Memory B cell (primary cell): Measurements from ENCODE around the gene STARD13.

Source experiments
- ATAC-seq: fragments of 150-1000 bp; cut with Tn5 transposase; 2 replicates; pipeline ENCODE4 v1.10.0; 2021; ENCODE audit warnings: low read depth, mild to moderate bottlenecking, moderate library complexity
- DNase-seq, 2 donors: peaks; one replicate each; pipeline ENCODE4 v3.0.0; 2022; ENCODE audit warnings: low spot score in 2 of 2
- H3K27ac Mint-ChIP-seq: one replicate; pipeline ENCODE4 v1.8.0; 2022; ENCODE audit warnings: mild to moderate bottlenecking, moderate library complexity, mixed read lengths
- H3K27me3 Mint-ChIP-seq: one replicate; pipeline ENCODE4 v1.8.0; 2022; ENCODE audit warnings: mixed read lengths
- H3K36me3 Mint-ChIP-seq: one replicate; pipeline ENCODE4 v1.8.0; 2022; ENCODE audit warnings: mild to moderate bottlenecking, mixed read lengths
- H3K4me1 Mint-ChIP-seq: one replicate; pipeline ENCODE4 v1.8.0; 2022; ENCODE audit warnings: mixed read lengths
- H3K4me3 Mint-ChIP-seq: one replicate; pipeline ENCODE4 v1.8.0; 2022; ENCODE audit warnings: mild to moderate bottlenecking, moderate library complexity, mixed read lengths
- H3K9me3 Mint-ChIP-seq: one replicate; pipeline ENCODE4 v1.8.0; 2022; ENCODE audit warnings: mixed read lengths

The STARD13 gene

DNA sequence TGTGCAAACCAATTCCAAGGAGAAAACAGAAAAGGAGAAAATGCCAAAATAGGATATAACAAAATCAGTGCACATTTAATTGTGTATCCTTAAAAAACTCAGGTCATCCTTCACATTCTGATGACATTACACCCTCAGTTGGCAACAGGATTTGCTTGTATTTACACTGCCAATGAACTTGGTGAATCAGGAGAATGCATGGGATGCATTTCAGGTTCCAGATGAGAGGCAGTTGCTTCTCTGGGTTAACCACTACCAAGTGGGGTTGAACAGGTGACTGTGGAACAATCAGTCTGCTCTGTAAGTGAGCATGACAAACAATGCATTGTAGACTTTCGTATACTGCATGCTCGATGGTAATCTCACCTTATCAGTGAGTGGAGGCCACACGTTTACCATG is 79.1 kb downstream of the STARD13 start:
- DNase-seq: no peak
- Mint-ChIP-seq H3K36me3 (no peaks in the 10 kb centered on the region), H3K27ac (no peak overlapping the region), H3K9me3 (peaks cover 1% of the 10 kb centered on the region), H3K4me3 (no peak overlapping the region), H3K4me1 (peaks cover 10% of the 10 kb centered on the region), H3K27me3 (peaks cover 20% of the 10 kb centered on the region)
- no peak for ATAC-seq

DNA sequence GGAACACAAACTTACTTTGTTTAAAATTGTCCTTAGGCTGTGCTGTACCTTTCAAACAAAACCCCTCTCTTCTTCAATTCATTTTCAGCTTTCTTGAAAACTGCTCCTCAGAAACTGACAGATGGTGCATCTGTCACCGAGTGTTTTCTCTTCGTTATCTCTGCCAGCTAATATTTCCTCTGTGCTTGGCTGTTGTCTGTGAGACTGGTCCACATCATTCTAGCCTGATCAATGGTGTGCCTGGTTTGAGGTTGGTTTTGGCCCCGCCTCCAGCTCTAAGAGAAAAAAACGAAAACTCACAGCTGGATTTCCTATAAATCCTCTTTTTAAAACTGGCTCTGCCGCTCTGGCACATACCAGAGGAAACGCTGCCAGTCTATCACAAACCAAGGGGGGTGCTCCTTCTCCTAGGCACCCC is 79.7 kb downstream of the STARD13 start:
- ATAC-seq (no peak), DNase-seq (no peak)
- Mint-ChIP-seq H3K4me3 (no peak overlapping the region), H3K27me3 (peaks cover 20% of the 10 kb centered on the region), H3K4me1 (peaks cover 10% of the 10 kb centered on the region), H3K9me3 (peaks cover 1% of the 10 kb centered on the region), H3K27ac (no peak overlapping the region), H3K36me3 (no peaks in the 10 kb centered on the region)

DNA sequence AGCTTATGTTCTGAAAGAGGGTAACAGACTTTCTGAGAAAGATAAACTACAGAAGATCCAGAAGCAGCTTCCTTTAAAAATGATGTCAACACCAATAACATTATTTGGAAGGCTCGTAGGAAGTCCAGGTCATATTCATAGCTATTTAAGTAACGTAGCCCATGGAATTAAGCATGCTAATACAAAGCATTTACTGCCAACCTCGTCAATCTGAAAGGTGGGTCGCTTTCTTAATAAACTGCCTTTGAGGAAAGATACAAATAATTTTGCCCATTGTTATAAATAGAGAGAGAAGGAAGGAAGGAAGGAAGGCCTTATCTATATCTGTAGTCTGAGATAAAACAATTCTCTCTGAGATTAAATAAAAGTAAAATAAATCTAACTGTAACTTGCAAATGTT is 80.3 kb downstream of the STARD13 start:
- H3K9me3 Mint-ChIP-seq: peaks cover 1% of the 10 kb centered on the region
- H3K27ac Mint-ChIP-seq: no peak overlapping the region
- ATAC-seq (no peak), DNase-seq (no peak)
- H3K4me1 Mint-ChIP-seq: peaks cover 10% of the 10 kb centered on the region
- no peaks in the 10 kb centered on the region for H3K36me3 Mint-ChIP-seq
- H3K4me3 Mint-ChIP-seq: no peak overlapping the region
- peaks cover 20% of the 10 kb centered on the region for H3K27me3 Mint-ChIP-seq

DNA sequence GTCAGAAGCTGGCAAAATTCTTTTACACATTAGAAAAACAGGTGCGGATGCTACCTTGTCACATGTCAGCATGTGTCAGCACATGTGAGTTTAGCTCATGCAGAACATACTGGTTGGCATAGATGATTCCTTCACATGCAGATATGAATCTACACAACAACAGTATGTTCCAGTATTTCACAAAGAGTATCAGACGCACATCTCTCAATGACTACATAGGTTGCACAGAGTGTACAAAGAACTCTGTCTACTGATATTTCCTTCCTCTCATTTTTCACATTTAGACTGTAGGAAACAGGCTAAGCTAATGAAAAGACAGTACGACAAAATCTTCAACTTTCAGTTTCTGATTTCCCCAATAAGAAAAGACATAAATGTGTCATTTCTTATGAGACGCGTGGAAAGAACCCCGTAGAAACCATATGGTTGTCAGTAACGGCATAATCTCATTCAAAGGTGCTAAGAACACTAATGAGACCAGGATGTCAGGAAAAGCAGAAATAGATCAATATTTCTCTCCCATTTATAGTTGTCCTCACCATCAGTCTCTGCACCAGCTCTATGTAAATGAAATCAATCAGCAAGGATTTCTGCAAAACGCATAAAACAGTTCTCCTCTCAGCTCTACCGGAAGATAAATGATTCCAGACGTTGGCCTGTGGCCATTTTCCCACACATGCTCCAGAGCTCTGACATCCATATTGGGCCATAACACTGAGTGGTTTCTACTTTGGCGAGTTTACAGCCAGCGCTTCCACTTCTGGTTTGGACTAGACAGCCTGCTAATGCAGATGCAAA is 81.2 kb downstream of the STARD13 start:
- Mint-ChIP-seq H3K9me3 (peaks cover 1% of the 10 kb centered on the region), H3K27ac (no peak overlapping the region), H3K36me3 (no peaks in the 10 kb centered on the region), H3K27me3 (peaks cover 19% of the 10 kb centered on the region), H3K4me3 (no peak overlapping the region), H3K4me1 (peaks cover 10% of the 10 kb centered on the region)
- no peak for DNase-seq
- no peak for ATAC-seq

DNA sequence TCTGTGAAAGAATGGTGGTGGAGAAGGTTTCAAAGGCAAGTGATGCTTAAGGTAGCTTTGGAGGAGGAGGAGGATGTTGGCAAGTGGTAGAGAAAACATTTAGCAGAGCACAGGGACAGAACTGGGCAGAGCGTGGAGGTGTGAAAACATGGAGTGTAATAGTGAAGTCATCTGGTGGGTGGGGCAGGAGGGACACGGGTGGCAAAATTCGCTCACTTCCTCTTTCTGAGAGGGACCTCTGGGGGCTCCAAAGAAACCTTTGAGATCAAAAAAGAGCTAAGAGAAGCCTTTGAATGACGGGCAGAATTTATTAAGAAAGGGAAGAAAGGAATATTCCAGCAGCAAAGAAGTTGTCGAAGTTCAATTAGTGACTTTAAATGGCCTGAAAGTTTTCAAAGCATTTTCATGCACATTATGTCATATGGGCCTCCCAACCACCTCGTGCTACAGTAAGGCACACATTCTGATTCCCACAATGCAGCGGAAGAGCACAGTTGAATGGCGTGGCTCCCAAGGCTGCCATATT is 82.8 kb downstream of the STARD13 start:
- Mint-ChIP-seq H3K27me3 (peaks cover 15% of the 10 kb centered on the region), H3K4me3 (no peak overlapping the region), H3K4me1 (peaks cover 10% of the 10 kb centered on the region)

DNA sequence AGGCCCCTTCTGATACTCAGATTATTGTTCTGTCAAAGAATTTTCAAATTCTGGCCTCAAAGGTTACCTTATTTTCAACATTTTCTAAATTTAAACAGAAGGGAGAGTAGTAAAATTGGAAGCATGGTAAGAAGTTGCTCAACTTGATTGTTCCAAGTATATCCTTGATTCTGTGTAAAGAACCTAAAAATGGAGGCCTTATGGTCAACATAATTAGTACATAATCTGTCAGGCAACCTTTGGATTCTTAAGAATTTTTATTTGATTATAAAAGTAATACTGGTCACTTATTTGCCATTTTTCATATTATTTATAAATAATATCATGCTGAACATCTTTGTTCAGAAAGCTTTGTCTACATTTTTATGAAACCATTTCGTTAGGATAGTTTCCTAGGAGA is 83.9 kb downstream of the STARD13 start:
- no peak for ATAC-seq
- DNase-seq: no peak
- H3K36me3 Mint-ChIP-seq: no peaks in the 10 kb centered on the region
- no peak overlapping the region for H3K27ac Mint-ChIP-seq
- no peak overlapping the region for H3K4me3 Mint-ChIP-seq
- peaks cover 14% of the 10 kb centered on the region for H3K27me3 Mint-ChIP-seq
- H3K4me1 Mint-ChIP-seq: peaks cover 10% of the 10 kb centered on the region
- H3K9me3 Mint-ChIP-seq: peaks cover 1% of the 10 kb centered on the region

More for the DNA sequence above, 82.8 kb downstream of the STARD13 start:
- peaks cover 1% of the 10 kb centered on the region for H3K9me3 Mint-ChIP-seq
- DNase-seq (no peak), ATAC-seq (peak; percentile 64)
- H3K36me3 Mint-ChIP-seq: no peaks in the 10 kb centered on the region
- no peak overlapping the region for H3K27ac Mint-ChIP-seq

DNA sequence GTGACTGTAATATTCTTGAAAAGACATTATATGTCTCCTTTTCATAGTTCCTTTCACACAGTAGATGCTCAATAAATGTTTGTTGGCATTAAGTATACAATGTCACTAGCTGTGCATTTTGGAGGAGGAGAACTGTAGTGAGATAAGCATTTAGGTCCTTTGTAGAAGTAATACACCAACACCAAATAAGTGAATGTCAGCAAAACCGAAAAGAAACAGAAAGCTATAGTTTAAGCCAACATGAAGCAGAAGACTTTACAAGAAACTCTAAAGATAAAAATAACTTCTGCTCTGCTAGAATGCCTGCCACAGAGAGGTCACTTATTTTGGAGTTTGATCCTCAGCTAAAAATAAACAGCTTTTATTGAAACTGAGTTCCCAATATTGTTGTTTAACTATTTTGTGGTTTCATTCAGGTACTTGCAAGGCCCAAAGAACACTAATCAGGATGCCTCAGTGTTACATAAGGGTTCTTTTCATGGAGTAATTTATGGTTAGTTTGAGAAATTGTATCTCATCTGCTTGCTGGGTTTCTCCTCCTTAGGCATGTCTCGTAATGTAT is 86.2 kb downstream of the STARD13 start:
- H3K4me1 Mint-ChIP-seq: peaks cover 15% of the 10 kb centered on the region
- H3K27me3 Mint-ChIP-seq: peaks cover 14% of the 10 kb centered on the region
- no peaks in the 10 kb centered on the region for H3K36me3 Mint-ChIP-seq

DNA sequence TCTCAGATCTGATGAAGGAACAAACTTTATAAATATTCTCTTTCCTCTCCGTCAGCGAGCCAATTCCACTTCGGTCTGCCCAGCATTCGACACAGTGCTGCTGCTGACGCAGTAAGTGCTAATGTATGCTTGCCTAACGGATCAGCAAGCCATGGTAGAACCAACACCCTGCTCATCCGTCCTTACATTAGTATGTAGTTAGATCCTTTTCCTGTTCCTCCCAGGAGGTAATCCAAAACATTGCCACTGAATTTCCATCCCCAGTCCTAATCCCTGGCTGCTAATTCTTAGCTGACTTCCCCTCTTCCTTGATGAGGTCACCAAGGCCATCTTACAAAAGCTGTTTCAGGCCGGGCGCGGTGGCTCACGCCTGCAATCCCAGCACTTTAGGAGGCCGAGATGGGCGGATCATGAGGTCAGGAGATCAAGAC is 88.0 kb downstream of the STARD13 start:
- H3K4me1 Mint-ChIP-seq: peaks cover 10% of the 10 kb centered on the region
- DNase-seq (no peak), ATAC-seq (no peak)
- H3K4me3 Mint-ChIP-seq: no peak overlapping the region
- peaks cover 1% of the 10 kb centered on the region for H3K9me3 Mint-ChIP-seq
- no peaks in the 10 kb centered on the region for H3K36me3 Mint-ChIP-seq
- no peak overlapping the region for H3K27ac Mint-ChIP-seq
- peaks cover 12% of the 10 kb centered on the region for H3K27me3 Mint-ChIP-seq

More for the DNA sequence above, 86.2 kb downstream of the STARD13 start:
- no peak overlapping the region for H3K4me3 Mint-ChIP-seq
- no peak for DNase-seq
- H3K27ac Mint-ChIP-seq: no peak overlapping the region
- no peak for ATAC-seq
- peaks cover 1% of the 10 kb centered on the region for H3K9me3 Mint-ChIP-seq

DNA sequence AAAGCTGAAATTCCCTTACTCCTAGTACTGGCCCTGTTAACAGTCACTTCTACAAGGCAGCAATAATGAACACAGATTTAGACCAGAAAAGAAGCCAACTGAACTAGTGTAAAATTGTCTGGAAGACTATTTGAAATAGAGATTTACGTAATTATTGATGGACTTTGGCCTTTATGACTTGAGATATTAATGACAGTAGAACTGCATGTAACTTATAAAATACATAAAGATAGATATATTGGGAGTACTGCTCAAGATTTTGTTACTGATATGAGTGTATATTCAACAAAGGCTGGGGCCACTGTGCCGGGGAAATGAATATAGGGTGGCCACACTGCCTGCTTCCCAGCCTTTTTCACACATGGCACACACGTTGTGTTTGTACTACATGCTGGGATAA is 88.8 kb downstream of the STARD13 start:
- Mint-ChIP-seq H3K9me3 (no peaks in the 10 kb centered on the region), H3K27me3 (peaks cover 9% of the 10 kb centered on the region), H3K4me3 (no peak overlapping the region), H3K36me3 (no peaks in the 10 kb centered on the region), H3K27ac (no peak overlapping the region), H3K4me1 (peaks cover 6% of the 10 kb centered on the region)
- ATAC-seq (no peak), DNase-seq (no peak)

DNA sequence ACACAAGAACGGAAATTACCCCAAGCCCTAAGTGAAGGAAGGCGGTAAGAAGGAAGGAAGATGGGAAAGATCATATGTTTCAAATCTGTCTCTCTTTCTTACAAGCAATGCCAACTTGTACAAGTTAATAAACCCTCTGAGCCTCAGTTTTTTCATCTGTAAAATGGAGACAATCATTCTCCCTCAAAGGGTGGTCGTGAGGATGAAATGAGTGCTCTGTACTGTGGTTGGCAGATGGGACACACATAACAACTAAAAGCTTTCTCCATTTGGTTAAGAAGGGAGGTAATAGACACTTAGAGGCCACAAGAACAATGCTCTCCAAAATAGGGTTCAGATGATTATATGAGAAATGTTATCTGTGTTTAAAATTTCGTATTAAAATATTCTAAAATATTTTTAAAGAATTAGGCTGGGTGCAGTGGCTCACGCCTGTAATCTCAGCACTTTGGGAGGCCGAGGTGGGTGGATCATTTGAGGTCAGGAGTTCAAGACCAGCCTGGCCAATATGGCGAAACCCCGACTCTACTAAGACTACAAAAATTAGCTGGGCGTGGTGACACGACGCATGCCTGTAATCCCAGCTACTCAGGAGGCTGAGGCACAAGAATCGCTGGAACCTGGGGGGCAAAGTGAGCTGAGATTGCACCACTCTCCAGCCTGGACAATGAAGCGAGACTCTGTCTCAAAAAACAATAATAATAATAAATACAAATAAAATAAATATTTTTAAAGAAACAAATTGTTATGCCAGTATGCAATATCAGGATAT is 89.7 kb downstream of the STARD13 start:
- Mint-ChIP-seq H3K4me3 (no peak overlapping the region), H3K9me3 (no peaks in the 10 kb centered on the region), H3K36me3 (no peaks in the 10 kb centered on the region)

DNA sequence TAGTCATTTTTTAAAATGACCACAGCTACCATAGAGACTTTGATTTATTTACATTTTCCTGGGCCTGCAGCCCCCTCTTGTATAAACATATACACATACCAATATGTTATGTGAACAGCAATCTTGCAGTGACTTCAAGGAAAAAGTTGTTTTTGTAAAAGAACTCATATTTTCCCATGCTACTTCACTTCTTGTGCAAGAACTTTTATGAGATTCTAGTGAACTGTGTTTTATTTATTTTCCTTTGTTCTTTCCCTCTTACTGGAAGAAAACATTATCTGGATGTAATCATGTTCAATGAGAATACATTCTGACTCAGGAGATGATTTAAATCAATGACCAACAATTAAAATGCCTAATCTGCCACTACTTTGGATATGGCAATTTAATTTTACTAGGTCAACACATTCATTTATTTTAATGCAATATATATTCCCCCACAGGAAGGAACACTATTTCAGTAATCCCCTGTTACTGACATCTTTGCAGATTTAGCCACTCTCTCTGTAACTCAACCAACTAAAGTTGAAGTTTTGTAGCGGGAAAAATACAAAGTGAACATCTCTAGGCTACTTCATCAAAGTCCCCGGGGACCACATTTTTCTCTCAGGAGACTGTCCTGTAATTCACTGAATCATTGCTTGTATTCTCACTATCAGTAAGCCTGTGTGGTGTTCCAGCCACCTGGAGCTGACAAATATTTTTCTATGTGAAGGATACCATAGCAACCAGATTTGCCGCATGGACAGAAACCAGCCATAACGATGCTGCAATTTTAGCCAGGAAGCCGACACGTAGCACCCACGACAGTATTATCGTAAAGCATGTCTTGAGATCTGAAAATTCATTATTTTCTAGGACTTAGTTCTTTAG is 90.5 kb downstream of the STARD13 start:
- Mint-ChIP-seq H3K27ac (no peak overlapping the region), H3K4me3 (no peak overlapping the region), H3K4me1 (peaks cover 6% of the 10 kb centered on the region), H3K36me3 (no peaks in the 10 kb centered on the region), H3K27me3 (peaks cover 9% of the 10 kb centered on the region), H3K9me3 (no peaks in the 10 kb centered on the region)
- ATAC-seq (peak; percentile 45), DNase-seq (peak in 1 of 2 donors; percentile 4)

More for the DNA sequence above, 89.7 kb downstream of the STARD13 start:
- H3K27ac Mint-ChIP-seq: no peak overlapping the region
- H3K27me3 Mint-ChIP-seq: peaks cover 9% of the 10 kb centered on the region
- DNase-seq (no peak), ATAC-seq (no peak)
- H3K4me1 Mint-ChIP-seq: peaks cover 6% of the 10 kb centered on the region

DNA sequence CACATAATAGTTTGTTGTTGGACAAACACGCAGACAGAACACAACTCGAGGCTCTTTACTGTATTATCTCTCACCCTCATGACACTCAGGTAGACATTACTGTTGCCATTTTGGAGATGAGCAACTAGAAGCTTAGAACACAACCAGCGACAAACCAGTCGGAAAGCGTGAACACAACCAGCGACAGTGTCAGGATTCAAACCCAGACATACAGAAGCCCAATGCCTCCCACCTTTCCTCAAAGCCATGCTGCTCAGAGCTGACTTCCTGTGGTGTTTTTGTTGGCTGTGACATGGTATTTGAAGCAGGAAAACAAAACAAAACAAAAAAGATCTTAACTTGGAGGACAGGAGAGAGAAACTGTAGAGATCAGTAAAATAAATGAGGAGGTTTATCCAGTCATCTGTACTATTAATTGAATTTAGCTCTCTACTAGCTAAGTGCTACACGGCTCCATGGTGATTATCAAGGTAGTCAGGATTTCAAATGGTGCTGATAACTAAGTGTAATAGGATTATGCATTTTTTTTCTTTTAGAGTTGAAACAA is 92.1 kb downstream of the STARD13 start:
- no peak overlapping the region for H3K4me3 Mint-ChIP-seq
- no peaks in the 10 kb centered on the region for H3K36me3 Mint-ChIP-seq
- peaks cover 6% of the 10 kb centered on the region for H3K4me1 Mint-ChIP-seq
- ATAC-seq: no peak
- H3K27ac Mint-ChIP-seq: no peak overlapping the region
- no peaks in the 10 kb centered on the region for H3K9me3 Mint-ChIP-seq
- DNase-seq: no peak
- H3K27me3 Mint-ChIP-seq: peaks cover 6% of the 10 kb centered on the region
